Stimulated activated CD4-positive, alpha-beta T cell treated with anti-CD3 and anti-CD28 coated beads, Interleukin-1b, Interleukin-23, amount 100 ng/mL, for 24 hours (primary cell): ENCODE results near the gene MEOX1.

Source experiments
- DNase-seq, 4 experiments: peaks; one replicate each; pipeline ENCODE4 v3.0.0-alpha.2; 2020; ENCODE audit warnings: low read depth in 4 of 4, low spot score in 1 of 4

MEOX1 gene

DNA sequence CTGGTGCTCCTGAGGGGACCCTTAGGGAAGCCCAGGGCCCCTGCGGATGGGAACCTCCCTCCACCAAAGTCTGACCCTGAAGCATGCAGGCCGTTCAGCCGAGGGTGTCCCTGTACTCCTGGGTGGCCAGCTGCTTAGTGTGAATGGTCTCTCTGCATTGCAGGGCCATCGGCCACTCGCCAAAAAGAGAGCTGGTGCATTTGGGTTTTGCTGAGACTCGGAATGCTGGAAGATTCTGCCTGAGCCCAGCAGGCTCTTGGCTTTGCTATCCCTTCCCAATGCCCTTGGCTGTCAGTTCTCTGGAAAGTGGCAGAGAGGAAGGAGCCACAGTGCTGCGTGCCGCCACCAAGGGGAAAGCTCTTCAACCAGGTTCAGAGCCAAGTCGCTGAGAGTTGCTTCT lies 2.8 kb downstream of the MEOX1 start:
- DNase-seq, result no peak

DNA sequence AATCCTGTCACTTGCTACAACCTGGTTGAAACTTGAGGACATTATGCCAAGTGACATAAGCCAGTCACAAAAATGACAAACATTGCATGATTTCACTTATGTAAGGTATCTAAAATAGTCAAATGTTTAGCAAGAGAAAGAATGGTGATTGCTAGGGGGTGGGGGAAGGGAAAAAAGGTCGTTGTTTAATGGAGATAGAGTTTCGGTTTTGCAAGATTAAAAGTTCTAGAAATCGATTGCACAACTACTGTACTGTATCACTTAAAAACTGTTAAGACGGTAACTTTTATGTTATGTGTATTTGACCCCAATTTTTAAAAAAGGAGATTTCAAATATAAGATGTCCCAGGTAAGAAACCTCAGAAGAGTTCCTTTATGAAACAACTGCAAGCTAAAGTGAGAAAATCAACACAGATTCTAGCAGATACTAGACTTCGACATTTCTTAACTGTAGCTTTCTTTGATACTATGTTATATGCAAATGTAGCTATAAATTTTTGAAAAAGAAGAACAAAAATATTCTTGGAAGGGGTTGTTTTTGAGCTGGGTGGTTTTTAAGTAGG lies 5.9 kb downstream of the MEOX1 start:
- no peak for DNase-seq

DNA sequence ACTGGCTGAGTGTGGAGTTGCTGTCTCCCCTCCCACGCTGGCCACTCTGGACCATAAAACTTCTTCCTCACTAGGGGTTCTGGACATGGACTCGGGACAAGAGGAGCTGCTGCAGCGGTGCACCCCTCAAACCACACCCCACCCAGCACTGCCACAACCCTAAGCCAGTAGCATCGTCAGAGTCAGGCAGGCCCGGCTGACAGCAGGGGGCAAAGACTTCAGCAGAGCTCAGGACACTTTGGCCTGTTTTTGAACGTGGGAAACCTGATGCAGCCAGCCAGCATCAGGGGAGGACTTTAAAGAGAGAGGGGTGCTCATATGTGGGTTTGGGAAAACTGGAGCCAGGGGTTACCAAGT lies 9.6 kb downstream of the MEOX1 start:
- DNase-seq, result no peak

DNA sequence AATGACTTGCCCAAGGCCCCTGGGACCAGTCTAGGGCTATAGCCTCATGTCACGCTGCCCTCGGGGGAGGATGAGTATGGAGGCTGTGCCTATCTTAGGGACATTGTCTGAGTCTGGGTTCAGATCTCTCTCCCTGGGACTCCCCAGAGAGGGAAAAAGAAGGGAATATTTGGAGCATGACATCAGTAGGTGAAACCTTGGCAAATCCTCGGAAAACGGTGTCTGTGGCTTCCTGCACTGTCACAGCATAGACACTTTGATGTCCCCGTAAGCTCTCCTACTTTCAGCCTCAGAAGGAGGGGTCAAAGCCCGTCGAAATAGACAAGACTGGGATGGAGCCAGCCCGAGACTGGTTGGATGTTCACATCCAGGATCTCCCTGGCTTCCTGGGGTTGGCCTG lies 11.3 kb downstream of the MEOX1 start:
- no peak for DNase-seq

DNA sequence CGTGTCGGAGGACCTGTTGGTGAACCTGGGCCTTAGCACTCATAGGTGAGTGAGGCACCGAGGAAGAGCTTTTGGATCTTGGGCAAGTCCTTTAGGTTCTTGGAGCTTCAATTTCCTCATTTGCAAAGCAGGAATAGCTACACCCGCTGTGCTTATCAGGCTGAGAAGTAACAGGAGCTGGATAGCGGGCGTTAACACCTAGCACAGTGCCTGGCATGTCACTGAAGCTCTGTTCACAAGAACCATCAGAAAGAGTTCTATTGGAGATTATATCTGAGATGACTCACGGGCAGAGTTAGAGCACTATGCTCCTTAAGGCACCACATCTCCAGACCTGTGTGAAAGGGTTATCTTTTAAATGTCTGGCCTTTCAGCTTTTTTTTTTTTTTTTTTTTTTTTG lies 12.8 kb downstream of the MEOX1 start:
- DNase-seq, result no peak

DNA sequence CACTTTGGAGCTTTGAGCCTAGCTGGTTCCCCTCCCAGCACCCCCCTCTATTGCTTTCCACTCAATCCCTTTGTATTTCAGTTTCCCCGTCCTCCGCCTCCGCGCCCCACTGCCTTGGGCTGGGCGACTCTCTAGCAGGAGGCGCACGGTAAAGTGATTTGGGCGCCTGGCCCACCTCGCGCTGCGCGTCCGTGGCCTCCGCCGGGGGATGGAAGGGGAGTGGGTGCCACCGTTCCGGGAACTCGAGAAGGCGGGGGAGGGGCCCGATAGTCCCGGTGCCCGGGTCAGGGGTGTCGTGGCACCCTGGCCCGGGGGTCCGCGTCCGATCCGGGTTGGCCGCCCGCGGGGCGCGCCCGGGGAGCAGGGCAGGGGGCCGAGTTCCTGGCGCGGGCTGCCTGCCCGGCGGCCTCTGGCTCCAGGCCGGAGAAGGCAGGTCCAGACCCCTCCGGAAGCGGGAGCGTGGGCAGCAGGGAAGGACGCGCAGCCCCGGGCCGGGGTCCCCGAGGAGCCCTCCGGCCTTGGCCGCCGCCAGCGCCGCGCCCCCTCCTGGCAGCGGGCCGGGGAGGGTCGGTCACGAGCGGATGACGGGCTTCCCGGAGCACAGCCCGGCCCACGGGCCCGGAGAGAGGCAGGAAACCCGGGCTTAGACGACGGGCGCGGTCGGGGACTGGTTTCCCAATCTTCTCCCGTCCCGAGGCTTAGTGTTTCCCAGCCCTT lies 15.8 kb downstream of the MEOX1 start:
- no peak for DNase-seq

DNA sequence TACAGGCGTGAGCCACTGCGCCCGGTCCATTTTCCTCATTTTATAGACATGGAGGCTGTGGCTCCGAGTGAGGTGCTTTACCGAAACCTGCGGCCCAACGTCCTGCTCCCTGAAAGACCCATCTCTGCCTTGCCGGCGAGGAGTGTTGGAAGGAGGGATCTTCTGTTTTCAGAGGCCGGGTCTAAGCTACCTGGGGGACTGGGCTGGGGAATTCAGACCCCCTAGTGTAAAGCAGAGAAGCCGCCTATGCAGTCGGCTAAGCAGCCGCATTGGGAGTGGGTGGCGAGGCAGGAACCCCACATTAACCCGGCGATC lies 16.3 kb downstream of the MEOX1 start:
- no peak for DNase-seq

DNA sequence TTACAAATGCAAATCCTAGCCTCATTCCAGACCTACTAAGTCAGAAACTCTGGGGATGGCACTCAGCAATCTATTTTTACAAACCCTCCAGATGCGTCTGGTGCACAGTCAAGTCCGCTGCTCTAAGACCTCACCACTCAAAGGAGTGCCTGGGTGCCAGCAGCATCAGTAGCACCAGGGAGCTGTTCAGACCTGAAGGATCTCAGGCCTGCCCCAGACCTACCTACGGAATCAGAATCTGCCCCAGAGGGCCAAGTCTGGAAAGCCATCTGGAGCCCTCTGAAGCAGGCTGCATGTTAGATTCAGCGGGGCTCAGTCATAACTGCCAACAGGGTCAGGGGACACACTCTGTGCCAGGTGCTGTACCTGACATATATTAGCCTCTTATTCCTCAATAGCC lies 17.6 kb downstream of the MEOX1 start:
- DNase-seq, result no peak

DNA sequence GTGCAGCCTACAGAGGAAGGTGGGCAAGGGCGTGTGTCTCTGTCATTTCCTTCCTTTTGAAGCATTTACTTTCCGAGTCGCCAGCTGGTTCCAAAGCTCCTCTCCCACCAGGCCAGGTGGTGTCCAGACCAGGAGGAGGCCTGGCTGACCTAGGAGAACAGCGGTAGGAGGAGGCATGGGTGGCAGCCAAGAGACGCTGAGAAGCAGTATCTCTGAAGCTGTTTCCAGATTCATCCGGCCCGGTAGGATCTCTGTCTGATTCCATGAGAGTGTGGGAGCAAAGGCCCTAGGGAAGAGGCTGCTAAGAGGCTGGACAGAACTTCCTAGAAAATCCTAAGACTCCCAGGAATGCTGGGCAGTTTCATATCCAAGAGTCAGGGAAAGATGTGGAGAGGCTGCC lies 20.3 kb downstream of the MEOX1 start:
- no peak for DNase-seq

DNA sequence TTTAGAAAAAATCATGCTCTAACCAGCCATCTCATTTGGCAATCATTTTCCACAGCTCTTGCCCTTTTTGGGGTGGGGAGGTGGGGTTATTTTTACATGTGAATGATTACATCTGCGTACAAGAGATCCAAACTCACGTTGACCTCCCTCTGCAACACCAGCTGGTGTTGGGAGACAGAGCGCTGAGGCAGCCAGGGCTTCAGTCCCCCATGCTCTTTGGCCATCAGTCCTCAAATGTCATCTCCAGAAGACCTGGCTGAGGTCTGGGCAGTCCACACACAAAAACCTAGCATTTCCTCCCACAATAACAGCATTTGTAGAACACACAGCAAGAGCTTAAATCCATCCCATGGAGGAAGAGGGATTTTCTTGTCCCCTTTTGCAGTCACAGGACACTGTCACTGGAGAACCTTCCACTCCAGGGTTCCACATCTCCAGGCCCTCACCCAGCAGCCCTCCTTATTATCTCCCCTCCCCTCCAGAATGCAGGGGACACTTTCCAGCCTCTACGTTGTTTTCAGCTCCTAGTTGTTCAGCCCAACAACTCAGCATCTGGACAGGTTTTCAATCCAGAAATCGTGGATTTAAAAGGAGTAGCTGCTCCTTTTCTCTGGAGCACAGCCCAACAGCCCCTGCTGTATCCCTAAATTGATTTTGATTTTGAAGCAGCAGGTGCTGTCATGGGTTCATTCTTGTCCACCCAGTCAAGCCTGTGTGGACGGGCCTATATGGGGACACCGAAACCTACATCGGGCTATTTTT lies 21.1 kb downstream of the MEOX1 start:
- no peak for DNase-seq

DNA sequence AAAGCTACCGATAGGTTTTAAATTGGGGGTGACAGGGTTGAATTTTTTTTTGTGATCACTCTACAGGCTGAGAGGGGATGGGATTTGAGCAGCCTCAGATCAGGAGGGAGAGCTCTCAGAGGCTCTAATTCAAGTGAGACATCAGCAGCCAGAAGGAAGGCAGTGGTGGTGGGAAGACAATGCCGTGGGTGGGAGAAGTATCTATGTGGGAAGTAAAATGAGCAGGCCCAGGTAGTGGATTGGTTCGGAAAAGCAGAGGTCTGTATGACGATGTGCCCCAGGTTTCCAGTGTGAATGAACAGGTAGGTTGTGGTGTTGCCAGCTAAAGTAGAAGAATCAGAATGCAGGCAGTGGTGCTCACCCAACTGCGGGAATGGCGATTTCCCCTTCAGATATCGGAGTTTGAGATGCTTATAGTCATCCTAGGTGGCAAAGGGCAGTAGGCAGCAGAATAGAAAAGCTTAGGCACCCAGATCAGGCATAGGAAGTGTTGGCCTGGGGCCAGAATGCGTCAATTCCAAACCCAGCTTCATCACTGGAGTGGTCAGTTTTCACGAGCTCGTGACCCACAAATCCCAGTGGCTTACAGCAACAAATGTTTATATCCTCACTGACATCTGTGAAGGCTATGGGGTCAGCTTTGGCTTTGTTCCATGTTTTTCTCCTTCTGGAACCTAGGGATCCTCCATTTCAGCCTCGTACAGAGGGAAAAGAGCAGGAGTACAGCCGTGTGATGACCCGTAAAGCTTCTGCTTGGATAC lies 24.0 kb downstream of the MEOX1 start:
- DNase-seq, result no peak

DNA sequence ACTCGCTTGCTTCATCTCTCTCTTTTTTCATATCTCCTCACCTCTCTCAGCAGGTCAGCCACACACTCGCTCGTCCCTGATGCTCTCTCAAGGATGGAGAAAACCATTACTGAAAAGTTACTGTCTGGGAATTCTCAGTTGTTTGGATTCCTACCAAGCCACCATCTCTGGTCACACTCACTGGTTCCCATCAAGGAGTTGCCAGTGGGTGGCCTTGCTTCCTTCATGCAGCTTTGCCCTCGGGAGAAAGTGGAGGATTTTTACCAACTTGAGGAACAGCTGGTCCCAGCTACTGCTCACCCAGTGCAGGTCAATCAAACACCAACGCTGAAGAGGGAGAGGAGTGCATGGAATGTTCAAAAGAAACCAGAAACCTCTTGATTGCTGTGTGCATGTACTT lies 25.3 kb downstream of the MEOX1 start:
- no peak for DNase-seq

DNA sequence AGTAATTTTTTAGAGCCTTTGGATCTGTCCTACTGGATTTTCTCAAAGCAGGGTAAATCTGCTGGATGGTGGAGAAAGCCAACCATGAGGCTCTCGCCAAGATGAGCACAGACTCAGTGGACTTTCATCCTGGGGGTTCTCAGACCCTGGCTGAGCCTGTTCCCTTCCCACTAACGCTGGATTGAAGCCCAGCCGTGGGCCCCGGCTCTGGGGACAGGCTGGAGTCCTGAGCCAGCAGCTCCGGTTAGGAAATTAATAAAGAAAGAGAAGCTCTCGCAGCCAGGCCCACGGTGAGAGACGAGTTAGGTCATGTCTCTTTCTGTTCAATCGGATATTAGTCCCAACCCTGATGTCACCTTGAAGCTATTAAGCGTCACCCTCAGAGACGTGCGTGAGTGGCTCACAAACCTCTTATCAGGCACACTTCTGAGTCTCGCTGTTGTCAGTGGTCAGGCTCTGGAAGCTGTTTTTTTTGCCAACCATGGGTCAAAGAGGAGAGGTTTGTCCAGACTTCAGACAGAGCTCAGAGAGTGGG lies 27.1 kb downstream of the MEOX1 start:
- DNase-seq, result no peak

DNA sequence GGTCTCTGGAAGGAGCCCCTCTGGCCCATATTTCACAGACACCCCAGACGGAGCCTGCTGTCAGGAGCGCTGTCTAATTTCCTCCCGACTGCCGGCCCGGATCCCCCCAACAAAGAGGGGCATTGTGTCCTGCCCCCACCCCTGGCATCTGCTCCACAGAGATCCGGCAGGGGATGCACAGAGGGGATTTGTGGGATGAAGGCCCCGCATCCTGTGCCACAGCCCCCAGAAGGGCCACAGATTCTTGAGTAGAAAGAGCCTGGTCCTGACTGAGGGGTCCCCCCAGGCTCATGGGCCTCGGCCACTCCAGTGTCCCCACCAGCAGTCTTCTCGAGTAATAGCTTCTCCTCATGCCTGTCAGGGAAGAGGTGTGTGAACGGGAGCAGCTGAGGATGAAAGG lies 29.5 kb downstream of the MEOX1 start:
- no peak for DNase-seq

DNA sequence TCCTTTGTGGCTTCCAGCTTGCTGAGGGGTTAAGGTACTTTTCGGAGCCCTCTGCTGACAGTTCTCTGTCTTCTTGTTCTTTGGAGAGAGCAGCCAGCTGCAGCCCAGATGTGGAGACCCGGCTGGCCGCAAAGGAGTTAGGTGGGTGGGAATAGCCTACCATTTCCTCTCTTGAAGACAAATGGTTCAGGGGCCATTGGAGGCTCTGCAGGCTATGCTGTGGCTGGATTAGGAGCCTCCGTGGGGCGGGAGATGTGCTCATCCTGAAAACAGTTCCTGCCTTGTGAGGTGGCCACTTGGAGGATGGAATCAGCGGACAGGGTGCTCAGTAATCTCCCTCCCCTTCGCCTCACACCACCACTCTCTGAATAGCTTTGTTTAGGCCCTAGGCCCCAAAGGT lies 30.3 kb downstream of the MEOX1 start:
- DNase-seq, result no peak

DNA sequence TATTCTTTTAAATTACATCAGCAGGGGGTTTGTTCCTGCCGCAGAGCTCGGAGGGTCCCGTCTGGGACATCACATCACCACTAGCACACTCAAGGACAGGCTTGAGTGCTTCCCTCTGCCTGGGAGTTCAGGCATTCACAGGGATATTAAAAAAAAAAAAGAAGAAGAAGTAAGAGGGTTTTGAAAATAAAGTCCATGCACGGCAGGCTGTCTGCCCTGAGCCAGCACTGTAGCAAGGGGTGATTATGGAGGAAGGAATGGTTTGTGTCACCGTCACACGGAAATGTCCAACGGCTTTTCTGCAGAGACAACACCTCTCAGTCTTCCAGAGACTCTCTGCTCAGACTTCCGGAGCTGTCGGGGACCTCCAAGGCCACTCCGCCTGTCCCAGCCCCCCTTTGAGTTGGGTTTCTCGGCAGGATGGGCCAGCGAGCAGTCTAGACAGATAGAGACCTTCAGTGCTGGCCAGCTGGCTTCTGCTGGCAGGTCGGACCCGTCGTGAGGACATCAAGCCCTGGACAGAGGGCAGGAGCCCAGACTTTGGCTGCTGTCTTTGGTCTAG lies 33.6 kb downstream of the MEOX1 start:
- no peak for DNase-seq

DNA sequence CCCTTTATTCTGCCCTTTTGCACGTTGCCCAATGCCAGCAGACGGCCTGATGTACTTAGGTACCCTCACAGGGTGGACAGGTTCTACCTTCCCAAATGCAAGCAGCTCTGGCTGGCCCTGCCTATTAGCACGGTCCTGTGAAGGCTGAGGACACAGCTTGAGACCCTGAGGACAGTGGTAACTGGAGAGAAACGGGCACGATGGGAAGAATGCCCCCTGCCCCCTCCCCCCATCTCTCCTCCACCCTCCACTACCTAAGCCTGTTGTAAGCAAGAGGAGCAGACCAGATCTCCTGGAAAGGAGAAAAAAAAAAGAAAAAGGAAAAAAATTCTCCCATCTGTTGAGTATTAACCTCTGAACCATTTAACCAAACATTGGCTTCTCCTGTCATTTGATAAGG lies 34.1 kb downstream of the MEOX1 start:
- no peak for DNase-seq

DNA sequence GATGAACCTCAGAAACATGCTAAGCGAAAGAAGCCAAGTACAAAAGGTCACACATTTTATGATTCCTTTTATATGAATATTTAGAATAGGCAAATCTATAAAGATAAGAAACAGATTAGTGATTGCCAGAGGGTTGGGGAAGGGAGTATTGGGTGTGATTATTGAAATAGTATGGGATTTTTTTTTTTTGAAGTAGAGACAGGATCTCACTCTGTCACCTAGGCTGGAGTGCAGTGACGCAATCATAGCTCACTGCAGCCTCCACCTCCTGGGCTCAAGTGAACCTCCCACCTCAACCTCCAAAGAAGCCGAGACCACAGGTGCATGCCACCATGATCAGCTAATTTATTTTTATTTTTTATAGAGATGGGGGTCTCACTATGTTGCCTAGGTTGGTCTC lies 35.7 kb downstream of the MEOX1 start:
- no peak for DNase-seq

DNA sequence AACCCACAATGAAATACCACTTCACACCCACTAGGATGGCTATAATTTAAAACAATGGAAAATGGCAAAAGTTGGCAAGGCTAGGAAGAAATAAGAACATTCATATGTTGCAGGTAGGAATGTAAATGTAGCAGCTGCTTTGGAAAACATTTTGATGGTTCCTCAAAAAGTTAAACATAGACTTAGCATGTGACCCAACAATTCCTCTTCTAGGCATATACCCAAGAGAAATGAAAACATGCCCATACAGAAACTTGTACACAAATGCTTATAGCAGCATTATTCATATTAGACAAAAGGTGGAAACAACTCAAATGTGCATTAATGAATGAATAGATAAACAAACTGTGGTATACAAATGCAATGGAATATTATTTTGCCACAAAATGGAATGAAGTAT lies 36.1 kb downstream of the MEOX1 start:
- DNase-seq, result no peak

DNA sequence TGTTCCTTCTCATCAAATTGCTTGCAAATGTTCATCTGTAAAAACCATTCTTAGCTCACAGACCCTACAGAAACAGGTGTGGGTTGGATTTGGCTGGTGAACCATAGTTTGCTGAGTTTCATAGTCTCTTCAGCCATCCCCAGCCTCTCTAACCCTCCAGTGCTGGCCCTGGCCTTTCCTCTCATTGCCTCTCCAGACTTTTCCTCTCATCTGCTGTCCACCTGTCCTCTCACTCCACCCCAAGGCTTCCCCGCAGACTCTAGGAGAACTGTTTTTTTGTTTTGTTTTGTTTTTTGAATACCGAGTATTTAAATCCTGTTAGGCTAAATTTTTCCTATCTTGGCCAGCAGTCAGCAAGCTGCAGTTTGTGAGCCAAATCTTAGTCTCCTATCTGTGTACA lies 41.1 kb downstream of the MEOX1 start:
- DNase-seq, result no peak

DNA sequence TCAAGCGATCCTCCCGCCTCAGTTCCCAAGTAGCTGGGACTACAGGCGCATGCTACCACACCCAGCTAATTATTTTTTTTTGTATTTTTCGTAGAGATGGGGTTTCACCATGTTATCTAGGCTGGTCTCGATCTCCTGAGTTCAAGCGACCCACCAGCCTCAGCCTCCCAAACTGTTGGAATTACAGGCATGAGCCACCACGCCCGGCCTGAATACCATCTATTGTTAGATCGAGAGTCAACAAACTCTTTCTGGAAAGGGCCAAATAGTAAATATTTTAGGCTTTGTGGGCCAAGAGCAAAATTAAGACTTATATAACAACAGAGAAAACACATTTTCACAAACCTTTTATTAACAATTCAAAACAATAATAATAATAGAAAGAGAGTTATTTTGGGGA lies 41.6 kb downstream of the MEOX1 start:
- no peak for DNase-seq

DNA sequence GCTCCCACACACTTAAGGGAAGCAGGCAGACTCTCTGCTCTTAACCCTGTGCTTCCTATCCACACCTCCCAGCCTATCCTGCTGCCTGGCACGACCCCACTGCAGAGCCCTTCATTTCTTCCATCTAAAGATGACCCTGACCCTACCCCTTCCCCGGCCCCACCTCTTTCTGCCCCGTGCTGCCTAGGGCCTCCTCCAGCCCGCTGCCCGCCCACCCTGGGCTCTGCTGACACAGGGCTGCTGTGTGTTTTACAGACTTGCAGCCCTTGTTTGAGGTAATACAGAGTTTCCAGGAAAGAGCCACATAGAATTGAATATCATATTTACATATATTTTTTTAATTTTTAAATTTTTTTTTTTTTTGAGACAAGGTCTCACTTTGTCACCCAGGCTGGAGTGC lies 42.0 kb downstream of the MEOX1 start:
- no peak for DNase-seq
